ENCODE results near the gene CDC25B. TPM values are rescaled to one million over a fixed set of nuclear protein-coding genes. Genes with fewer than 3 reads are reported as not detected.

CDC25B gene
- total and polyA plus RNA-seq, 2 donors (not counting 3 experiments of a cell fraction or from before 2014, with no cell fraction given): 46.7 to 76.5 TPM

DNA sequence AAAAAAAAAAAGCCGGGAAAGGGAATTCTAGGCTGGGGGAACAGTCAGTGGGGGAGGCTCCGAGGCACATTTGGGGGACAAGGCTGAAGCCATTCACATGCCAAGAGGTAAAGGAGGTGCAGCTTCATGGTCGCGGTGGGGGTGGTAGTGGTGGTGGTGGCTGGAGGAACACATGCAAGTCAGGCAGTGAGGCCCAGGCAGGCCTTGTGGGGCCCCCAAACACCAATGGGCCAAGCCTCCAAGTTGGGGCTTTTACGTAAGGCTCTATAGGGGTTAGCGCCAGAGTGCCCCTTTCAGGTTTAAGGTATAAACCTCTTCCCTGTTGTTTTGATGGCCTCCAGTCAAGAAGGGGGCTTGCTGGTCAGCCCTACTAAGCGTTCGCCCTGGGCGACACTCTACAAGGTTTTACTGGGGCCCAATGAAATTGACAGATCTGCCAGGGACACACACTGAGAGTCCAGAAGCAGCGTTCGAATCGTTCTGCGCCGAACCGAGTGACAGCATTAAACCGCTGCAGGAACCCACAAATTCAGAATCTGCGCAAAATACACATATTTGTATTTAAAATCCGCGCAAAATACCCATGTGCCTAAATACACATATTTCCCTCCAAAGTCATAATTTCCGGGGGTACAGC, 23.4 kb downstream of the CDC25B start:
- Histone ChIP-seq H3K4me2 (ENCODE audit: insufficient read depth, low read length) (peak overlapping the region; percentile 31), H3K79me2 (ENCODE audit: control insufficient read depth, insufficient read depth, low read length) (peaks cover 4% of the 10 kb centered on the region), H3K9me1 (replicated peaks; ENCODE audit: control insufficient read depth, extremely low read depth, insufficient read depth, low read length) (no peaks in the 10 kb centered on the region), H3K27ac (ENCODE audit: insufficient read depth, low read depth, low read length) (peak overlapping the region; percentile 84), H3K9ac (replicated peaks; ENCODE audit: extremely low read depth, insufficient read depth, low read length) (peak overlapping the region; percentile 94), H3K4me3 (replicated peaks in 1 of 3; ENCODE audit: insufficient read depth in 1 of 3, low read depth in 1 of 3, low read length in 3 of 3) (peak overlapping the region in 2 of 3 experiments; percentile 31 to 55), H3K4me1 (ENCODE audit: control insufficient read depth, extremely low read depth, insufficient read depth, low read length) (peaks cover 7% of the 10 kb centered on the region), H2AFZ (ENCODE audit: low read depth, low read length) (peak overlapping the region; percentile 29), H4K20me1 (replicated peaks; ENCODE audit: control insufficient read depth, extremely low read depth, insufficient read depth, low read length) (no peaks in the 10 kb centered on the region), H3K36me3 (ENCODE audit: control insufficient read depth in 2 of 2, extremely low read depth in 1 of 2, insufficient read depth in 2 of 2, low read length in 2 of 2) (peaks cover 2 to 9% of the 10 kb centered on the region in 2 experiments), H3K27me3 (ENCODE audit: control insufficient read depth in 2 of 2, insufficient read depth in 2 of 2, low read length in 2 of 2) (no peaks in the 10 kb centered on the region), H3K9me3 (replicated peaks; ENCODE audit: control insufficient read depth, insufficient read depth, low read length) (no peaks in the 10 kb centered on the region)
- intact Hi-C loops (cut with micrococcal nuclease): loop anchor here (1.0 to 2.0 kb wide), 8 partner anchors 8 to 195 kb away; partner anchors contain the start of genes CDC25B, CENPB, MAVS and PANK2
- CTCF ChIA-PET: interaction anchor here (0.6 to 5.1 kb wide), 13 partner anchors 19 to 1000 kb away, joined by 3 to 214 read pairs (median 9); partner anchors contain the start of genes ADISSP, CDC25B, CENPB and SPEF1
- dilution Hi-C loops (cut with MboI; ENCODE audit: extremely low pct_ligation_motif_present, low sequenced_read_pairs): no loop called here
- BruUV-seq (replicated peaks): TSS peak; percentile 28
- POLR2A ChIA-PET: interaction anchor here (0.7 to 1.7 kb wide), 3 partner anchors 24 to 1013 kb away, joined by 4 to 7 read pairs (median 4); no protein-coding TSS in a partner anchor
- TF ChIP-seq JUN (IDR thresholded peaks at IDR 0.05; ENCODE audit: borderline replicate concordance, insufficient read depth, insufficient read length, low read depth): no peak
- no peak for TF ChIP-seq EZH2 (IDR thresholded peaks at IDR 0.05; ENCODE audit: borderline replicate concordance, low read depth, low read length, severe bottlenecking)
- no peak for TF ChIP-seq POLR2AphosphoS5 (IDR thresholded peaks at IDR 0.05; ENCODE audit: insufficient read depth, low read depth, low read length)
- TF ChIP-seq MYC (IDR thresholded peaks at IDR 0.05; ENCODE audit: low read depth, low read length): no peak
- TF ChIP-seq POLR2A (IDR thresholded peaks at IDR 0.05; ENCODE audit: low read depth, low read length): no peak
- TF ChIP-seq, protein P1, sequence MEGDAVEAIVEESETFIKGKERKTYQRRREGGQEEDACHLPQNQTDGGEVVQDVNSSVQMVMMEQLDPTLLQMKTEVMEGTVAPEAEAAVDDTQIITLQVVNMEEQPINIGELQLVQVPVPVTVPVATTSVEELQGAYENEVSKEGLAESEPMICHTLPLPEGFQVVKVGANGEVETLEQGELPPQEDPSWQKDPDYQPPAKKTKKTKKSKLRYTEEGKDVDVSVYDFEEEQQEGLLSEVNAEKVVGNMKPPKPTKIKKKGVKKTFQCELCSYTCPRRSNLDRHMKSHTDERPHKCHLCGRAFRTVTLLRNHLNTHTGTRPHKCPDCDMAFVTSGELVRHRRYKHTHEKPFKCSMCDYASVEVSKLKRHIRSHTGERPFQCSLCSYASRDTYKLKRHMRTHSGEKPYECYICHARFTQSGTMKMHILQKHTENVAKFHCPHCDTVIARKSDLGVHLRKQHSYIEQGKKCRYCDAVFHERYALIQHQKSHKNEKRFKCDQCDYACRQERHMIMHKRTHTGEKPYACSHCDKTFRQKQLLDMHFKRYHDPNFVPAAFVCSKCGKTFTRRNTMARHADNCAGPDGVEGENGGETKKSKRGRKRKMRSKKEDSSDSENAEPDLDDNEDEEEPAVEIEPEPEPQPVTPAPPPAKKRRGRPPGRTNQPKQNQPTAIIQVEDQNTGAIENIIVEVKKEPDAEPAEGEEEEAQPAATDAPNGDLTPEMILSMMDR (IDR thresholded peaks at IDR 0.05; ENCODE audit: extremely low read depth in 1 of 2, insufficient read depth in 1 of 2, low read depth in 1 of 2, low read length in 2 of 2): no peak
- no peak for TF ChIP-seq FOS (IDR thresholded peaks at IDR 0.05; ENCODE audit: borderline replicate concordance, insufficient read depth, low read length)
- DNase-seq (ENCODE audit: low read depth, low spot score): no peak
- FAIRE-seq: no peak
